ENCODE results near the gene TBC1D22A. TPM values are rescaled to one million over a fixed set of nuclear protein-coding genes. Genes with fewer than 3 reads are reported as not detected.

TBC1D22A gene
- total and polyA plus RNA-seq, 10 of the 15 experiments (the other 5 are each of a cell fraction or from before 2014, with no cell fraction given): 0.63 to 44.7 (median 27.4) TPM

- in situ Hi-C loops (cut with MboI): loop anchor here (25.0 kb wide), 1 partner anchor 1317 kb away; no protein-coding TSS in a partner anchor
- peak overlapping the region; percentile 75; the same call in 1 of the 2 replicates for H3K9ac ChIP-seq (ENCODE audit: control insufficient read depth, insufficient read depth, low read length)
- FAIRE-seq (no peak), ATAC-seq (no peak), DNase-seq (ENCODE audit: low read depth, low spot score) (no peak)
- H3K9me3 ChIP-seq (replicated peaks; ENCODE audit: control insufficient read depth, insufficient read depth, low read length): no peaks in the 10 kb centered on the region
- peaks cover 3% of the 10 kb centered on the region; the same call in 1 of the 2 replicates for H4K20me1 ChIP-seq (ENCODE audit: control insufficient read depth, insufficient read depth)
- POLR2A ChIA-PET: interaction anchor here (1.1 kb wide), 1 partner anchor 8 kb away, joined by 3 read pairs; the partner anchor contains the start of gene TBC1D22A
- peaks cover 70% of the 10 kb centered on the region for H3K79me2 ChIP-seq (ENCODE audit: control insufficient read depth, insufficient read depth, low read length)
- SMC1A ChIA-PET (ENCODE audit: uncharacterized antibody, unreplicated experiment): interaction anchor here (1.0 to 2.2 kb wide), 3 partner anchors 8 to 184 kb away, joined by 4 to 7 read pairs (median 4); partner anchors contain the start of gene TBC1D22A
- H3K36me3 ChIP-seq (ENCODE audit: control insufficient read depth in 2 of 2, insufficient read depth in 2 of 2, low read length in 1 of 2): peaks cover 1 to 5% of the 10 kb centered on the region in 2 experiments; a peak in 2 of 4 replicates
- H2AFZ ChIP-seq (ENCODE audit: control insufficient read depth, low read depth, low read length): no peak overlapping the region
- no peaks in the 10 kb centered on the region for H3K27me3 ChIP-seq (replicated peaks in 1 of 2; ENCODE audit: control insufficient read depth in 2 of 2, insufficient read depth in 2 of 2, low read length in 1 of 2)
- CTCF ChIA-PET: interaction anchor here (1.1 to 8.2 kb wide), 4 partner anchors 10 to 207 kb away, joined by 3 to 117 read pairs (median 4); partner anchors contain the start of gene TBC1D22A
- intact Hi-C loops (cut with micrococcal nuclease; ENCODE audit: unreplicated experiment): loop anchor here (10.0 kb wide), 1 partner anchor 176 kb away; no protein-coding TSS in a partner anchor
- H3K27ac ChIP-seq (ENCODE audit: control insufficient read depth, insufficient read depth): peak overlapping the region; percentile 90
- H3K4me3 ChIP-seq: peak overlapping the region; percentile 62; the same call in 1 of the 2 replicates
- 3% methylated on average over 9 of the region's 9 CpGs for WGBS (ENCODE audit: insufficient coverage, insufficient replicate concordance, low lambda C conversion rate, missing lambda C conversion rate)
- no TSS peak for BruUV-seq (replicated peaks)
- RAD21 ChIA-PET (ENCODE audit: unreplicated experiment): interaction anchor here (1.4 to 3.0 kb wide), 3 partner anchors 8 to 35 kb away, joined by 5 to 18 read pairs (median 5); partner anchors contain the start of gene TBC1D22A
- H3K4me2 ChIP-seq (ENCODE audit: control insufficient read depth, insufficient read depth): peak overlapping the region; percentile 96
- peaks cover 64% of the 10 kb centered on the region for H3K4me1 ChIP-seq (ENCODE audit: control insufficient read depth, insufficient read depth, low read length)
- TF ChIP-seq MYC (IDR thresholded peaks at IDR 0.05; ENCODE audit: insufficient read depth, insufficient read length, insufficient replicate concordance, low read length, severe bottlenecking) (no peak), TARDBP (IDR thresholded peaks at IDR 0.05; ENCODE audit: borderline replicate concordance) (no peak), CREB1 (IDR thresholded peaks at IDR 0.05; ENCODE audit: low read depth) (0 out of 2 replicates have a peak, but pooled peaks have one; percentile 31), EP300 (IDR thresholded peaks at IDR 0.05; ENCODE audit: borderline replicate concordance in 1 of 2, control insufficient read depth in 1 of 2, low read depth in 2 of 2, low read length in 2 of 2) (0 out of 4 replicates have a peak, but pooled peaks of 1 of the 2 experiments have one; percentile 16), USF1 (IDR thresholded peaks at IDR 0.05; ENCODE audit: borderline replicate concordance, extremely low read length, insufficient read depth, low read depth, low read length) (no peak), SMARCA5 (IDR thresholded peaks at IDR 0.05) (no peak), ZZZ3 (IDR thresholded peaks at IDR 0.05; ENCODE audit: control insufficient read depth, insufficient read length, low read depth) (no peak), NR2F1 (conservative IDR thresholded peaks at IDR 0.05) (peak; percentile 41; the same call in 1 of the 2 replicates), USF2 (IDR thresholded peaks at IDR 0.05; ENCODE audit: borderline replicate concordance, low read depth, low read length) (no peak), GATAD2B (conservative IDR thresholded peaks at IDR 0.05; ENCODE audit: low read depth) (no peak), PML (IDR thresholded peaks at IDR 0.05; ENCODE audit: low read length) (no peak), ATF7 (IDR thresholded peaks at IDR 0.05; ENCODE audit: low read depth) (no peak), SIX5 (IDR thresholded peaks at IDR 0.05; ENCODE audit: low read depth, low read length, severe bottlenecking) (no peak), PAX8 (IDR thresholded peaks at IDR 0.05) (no peak), ZNF622 (IDR thresholded peaks at IDR 0.05) (no peak), POLR2AphosphoS2 (IDR thresholded peaks at IDR 0.05; ENCODE audit: low read depth, low read length) (no peak), STAT3 (IDR thresholded peaks at IDR 0.05; ENCODE audit: low read depth, low read length) (no peak), ZNF384 (IDR thresholded peaks at IDR 0.05; ENCODE audit: borderline replicate concordance, low read depth, low read length) (no peak), DPF2 (IDR thresholded peaks at IDR 0.05) (no peak), ZSCAN29 (IDR thresholded peaks at IDR 0.05) (no peak), RUNX3 (IDR thresholded peaks at IDR 0.05; ENCODE audit: low read length) (no peak; the same call in none of the 2 replicates)
Observed at GRCh38 chr22:46770726-46771125, 8.3 kb downstream of the TBC1D22A start.

Measured in GM12878 (cell line).